H9 (cell line): ENCODE data around the gene ZBTB45. TPM values are rescaled to one million over a fixed set of nuclear protein-coding genes. Genes with fewer than 3 reads are reported as not detected.
A peak's percentile ranks its signal among the peaks of the same experiment; 100 is the strongest.

Experiments used
- DNase-seq: peaks from one replicate; pipeline ENCODE4 v3.0.0-alpha.2; 2017
- H2AFZ ChIP-seq: one replicate; pipeline ENCODE4 v1.6.1; 2013; ENCODE audit warnings: mild to moderate bottlenecking, low read length, control low read depth, moderate library complexity
- H2AK5ac ChIP-seq: 2 replicates; pipeline ENCODE4 v1.6.1; 2013; ENCODE audit warnings: low read length, control low read depth, mixed read lengths; ENCODE audit not compliant: insufficient read length
- H2BK120ac ChIP-seq: one replicate; pipeline ENCODE4 v1.6.1; 2013; ENCODE audit warnings: low read depth, mild to moderate bottlenecking, low read length, control low read depth, inconsistent platforms; ENCODE audit not compliant: poor library complexity, severe bottlenecking
- H2BK12ac ChIP-seq: 2 replicates; pipeline ENCODE4 v1.6.1; 2013; ENCODE audit warnings: low read length, control low read depth, mixed read lengths, low read depth; ENCODE audit not compliant: insufficient read length
- H2BK15ac ChIP-seq: 2 replicates; pipeline ENCODE4 v1.6.1; 2013; ENCODE audit warnings: low read depth, low read length, control low read depth
- H2BK20ac ChIP-seq: one replicate; pipeline ENCODE4 v1.6.1; 2013; ENCODE audit warnings: low read depth, mild to moderate bottlenecking, low read length, control low read depth, inconsistent platforms; ENCODE audit not compliant: poor library complexity, severe bottlenecking
- H2BK5ac ChIP-seq: 2 replicates; pipeline ENCODE4 v1.6.1; 2013; ENCODE audit warnings: low read length, control low read depth, mixed read lengths; ENCODE audit not compliant: insufficient read length
- H3K14ac ChIP-seq: 2 replicates; pipeline ENCODE4 v1.6.1; 2013; ENCODE audit warnings: low read length, control low read depth; ENCODE audit not compliant: insufficient read depth
- H3K18ac ChIP-seq: 2 replicates; pipeline ENCODE4 v1.6.1; 2013; ENCODE audit warnings: low read depth, mild to moderate bottlenecking, mixed read lengths, low read length, control low read depth; ENCODE audit not compliant: insufficient read length
- H3K23ac ChIP-seq: 2 replicates; pipeline ENCODE4 v1.6.1; 2013; ENCODE audit warnings: low read length, control low read depth, mixed read lengths, low read depth; ENCODE audit not compliant: insufficient read length
- H3K23me2 ChIP-seq: 2 replicates; pipeline ENCODE4 v1.6.1; 2013; ENCODE audit warnings: low read depth, mild to moderate bottlenecking, mixed read lengths, low read length, control low read depth; ENCODE audit not compliant: insufficient read length, poor library complexity, severe bottlenecking
- H3K27ac ChIP-seq: 2 replicates; pipeline ENCODE4 v1.5.1; 2013; ENCODE audit warnings: low read length, control low read depth, mixed read lengths, low read depth; ENCODE audit not compliant: insufficient read length
- H3K27me3 ChIP-seq: 2 replicates; pipeline ENCODE4 v1.6.1; 2013; ENCODE audit warnings: low read length, control low read depth, inconsistent platforms; ENCODE audit not compliant: insufficient read depth
- H3K4ac ChIP-seq: 2 replicates; pipeline ENCODE4 v1.6.1; 2013; ENCODE audit warnings: low read depth, mild to moderate bottlenecking, control low read depth, inconsistent platforms, low read length, moderate library complexity
- H3K4me1 ChIP-seq: 2 replicates; pipeline ENCODE4 v1.6.1; 2013; ENCODE audit warnings: low read length, control low read depth, inconsistent platforms; ENCODE audit not compliant: insufficient read depth
- H3K4me2 ChIP-seq: 2 replicates; pipeline ENCODE4 v1.6.1; 2013; ENCODE audit warnings: low read length, control low read depth, mixed read lengths; ENCODE audit not compliant: insufficient read length, insufficient read depth
- H3K56ac ChIP-seq: 2 replicates; pipeline ENCODE4 v1.6.1; 2013; ENCODE audit warnings: low read depth, mild to moderate bottlenecking, mixed read lengths, low read length, control low read depth; ENCODE audit not compliant: insufficient read length
- H3K79me1 ChIP-seq: 2 replicates; pipeline ENCODE4 v1.6.1; 2013; ENCODE audit warnings: low read depth, mild to moderate bottlenecking, moderate library complexity, low read length, control low read depth, inconsistent platforms; ENCODE audit not compliant: insufficient read depth, poor library complexity, severe bottlenecking
- H3K79me2 ChIP-seq: 2 replicates; pipeline ENCODE4 v1.6.1; 2013; ENCODE audit warnings: low read length, control low read depth, inconsistent platforms; ENCODE audit not compliant: insufficient read depth
- H3K9ac ChIP-seq: 2 replicates; pipeline ENCODE4 v1.6.1; 2013; ENCODE audit warnings: low read length, control low read depth, mixed read lengths; ENCODE audit not compliant: insufficient read length; ENCODE audit errors: extremely low read depth
- H3K9me3 ChIP-seq: one replicate; pipeline ENCODE4 v1.6.1; 2013; ENCODE audit warnings: low read depth, low read length, inconsistent platforms; ENCODE audit not compliant: control insufficient read depth
- H3T11ph ChIP-seq: one replicate; pipeline ENCODE4 v1.6.1; 2013; ENCODE audit warnings: mild to moderate bottlenecking, low read length, control low read depth, inconsistent platforms
- H4K20me1 ChIP-seq: one replicate; pipeline ENCODE4 v1.6.1; 2013; ENCODE audit not compliant: control insufficient read depth, insufficient read length, insufficient read depth
- H4K5ac ChIP-seq: 2 replicates; pipeline ENCODE4 v1.6.1; 2013; ENCODE audit warnings: low read depth, mild to moderate bottlenecking, mixed read lengths, low read length, control low read depth; ENCODE audit not compliant: insufficient read length
- H4K8ac ChIP-seq: replicated peaks from 2 replicates; pipeline ENCODE4 v1.6.1; 2013; ENCODE audit warnings: low read length, control low read depth, mixed read lengths, low read depth; ENCODE audit not compliant: insufficient read length
- H4K91ac ChIP-seq: 2 replicates; pipeline ENCODE4 v1.6.1; 2013; ENCODE audit warnings: low read depth, mild to moderate bottlenecking, moderate library complexity, mixed read lengths, low read length, control low read depth; ENCODE audit not compliant: insufficient read length
- H3K27ac Mint-ChIP-seq, 3 experiments: 2 replicates in 2 of 3; 3 replicates in 1 of 3; pipeline ENCODE4 v1.8.0; 2020 to 2021; ENCODE audit warnings: mixed read lengths in 3 of 3, mild to moderate bottlenecking in 1 of 3, moderate library complexity in 1 of 3
- H3K27me3 Mint-ChIP-seq: 2 replicates; pipeline ENCODE4 v1.8.0; 2021; ENCODE audit warnings: low read depth, mild to moderate bottlenecking, moderate library complexity, mixed read lengths
- H3K36me3 Mint-ChIP-seq, 3 experiments: 2 replicates in 2 of 3; 3 replicates in 1 of 3; pipeline ENCODE4 v1.8.0; 2020 to 2021; ENCODE audit warnings: low read depth in 3 of 3, mixed read lengths in 3 of 3; ENCODE audit not compliant: insufficient read depth in 1 of 3
- H3K4me1 Mint-ChIP-seq, 2 experiments: 2 replicates each; pipeline ENCODE4 v1.8.0; 2020; ENCODE audit warnings: mixed read lengths in 2 of 2
- H3K4me3 Mint-ChIP-seq, 2 experiments: 2 replicates in 1 of 2; 3 replicates in 1 of 2; pipeline ENCODE4 v1.8.0; 2020 to 2021; ENCODE audit warnings: mild to moderate bottlenecking in 2 of 2, mixed read lengths in 2 of 2, moderate library complexity in 1 of 2
- H3K9me3 Mint-ChIP-seq, 2 experiments: 2 replicates in 1 of 2; 3 replicates in 1 of 2; pipeline ENCODE4 v1.8.0; 2020; ENCODE audit warnings: mild to moderate bottlenecking in 2 of 2, mixed read lengths in 2 of 2, moderate library complexity in 1 of 2
- WGBS: extraction: QIAGEN DNeasy Blood & Tissue Kit; methylation state at CpG from one replicate; pipeline ENCODE4 v1.1.7; 2013; ENCODE audit warnings: missing lambda C conversion rate, low lambda C conversion rate, mixed read lengths; ENCODE audit not compliant: insufficient read length; ENCODE audit errors: extremely low coverage; 5-methylcytosine and 5-hydroxymethylcytosine counted together
- total RNA-seq: library from RNA; stranded (reverse); gene quantifications from 2 replicates; pipeline ENCODE4 v1.2.1, GENCODE V29; 2021
- TF ChIP-seq, protein P1 (sequence below): fragments of 200-600 bp; sonication (generic); conservative IDR thresholded peaks from 3 replicates; pipeline ENCODE4 v1.8.0; 2021; ENCODE audit warnings: antibody characterized with exemption, mild to moderate bottlenecking

Gene ZBTB45
- total RNA-seq, 1 experiment from 2014 or later = 18.7 TPM

- Histone ChIP-seq H2AK5ac (no peak overlapping the region), H2BK5ac (no peak overlapping the region), H3K4ac (no peak overlapping the region), H3T11ph (no peak overlapping the region), H4K20me1 (no peaks in the 10 kb centered on the region), H3K23me2 (peaks cover 19% of the 10 kb centered on the region), H3K14ac (no peak overlapping the region), H4K91ac (no peak overlapping the region), H4K8ac (no peak overlapping the region), H2BK15ac (no peak overlapping the region), H2BK12ac (no peak overlapping the region), H2BK20ac (no peak overlapping the region), H3K9ac (no peak overlapping the region), H3K4me1 (peaks cover 6% of the 10 kb centered on the region; the same call in 1 of the 2 replicates), H3K27me3 (no peaks in the 10 kb centered on the region), H2BK120ac (no peak overlapping the region), H3K79me1 (no peaks in the 10 kb centered on the region), H3K9me3 (no peaks in the 10 kb centered on the region), H3K23ac (no peak overlapping the region), H4K5ac (no peak overlapping the region), H3K4me2 (no peak overlapping the region), H2AFZ (no peak overlapping the region), H3K79me2 (peaks cover 2% of the 10 kb centered on the region; the same call in 1 of the 2 replicates), H3K18ac (no peak overlapping the region), H3K27ac (no peak overlapping the region), H3K56ac (no peak overlapping the region)
- H3K27ac Mint-ChIP-seq = peak overlapping the region in 2 of 3 experiments; percentile 46 to 64; a peak in 3 of 7 replicates
- peaks cover 42% of the 10 kb centered on the region in 2 experiments for H3K4me1 Mint-ChIP-seq
- no peaks in the 10 kb centered on the region for H3K27me3 Mint-ChIP-seq
- peak overlapping the region in 1 of 2 experiments; percentile 63; a peak in 1 of 5 replicates for H3K4me3 Mint-ChIP-seq
- H3K36me3 Mint-ChIP-seq = peaks cover 2 to 7% (median 4%) of the 10 kb centered on the region in 3 experiments; a peak in 6 of 7 replicates
- WGBS = no CpG with 5 or more reads among the region's 4 CpGs
- TF ChIP-seq, protein P1, sequence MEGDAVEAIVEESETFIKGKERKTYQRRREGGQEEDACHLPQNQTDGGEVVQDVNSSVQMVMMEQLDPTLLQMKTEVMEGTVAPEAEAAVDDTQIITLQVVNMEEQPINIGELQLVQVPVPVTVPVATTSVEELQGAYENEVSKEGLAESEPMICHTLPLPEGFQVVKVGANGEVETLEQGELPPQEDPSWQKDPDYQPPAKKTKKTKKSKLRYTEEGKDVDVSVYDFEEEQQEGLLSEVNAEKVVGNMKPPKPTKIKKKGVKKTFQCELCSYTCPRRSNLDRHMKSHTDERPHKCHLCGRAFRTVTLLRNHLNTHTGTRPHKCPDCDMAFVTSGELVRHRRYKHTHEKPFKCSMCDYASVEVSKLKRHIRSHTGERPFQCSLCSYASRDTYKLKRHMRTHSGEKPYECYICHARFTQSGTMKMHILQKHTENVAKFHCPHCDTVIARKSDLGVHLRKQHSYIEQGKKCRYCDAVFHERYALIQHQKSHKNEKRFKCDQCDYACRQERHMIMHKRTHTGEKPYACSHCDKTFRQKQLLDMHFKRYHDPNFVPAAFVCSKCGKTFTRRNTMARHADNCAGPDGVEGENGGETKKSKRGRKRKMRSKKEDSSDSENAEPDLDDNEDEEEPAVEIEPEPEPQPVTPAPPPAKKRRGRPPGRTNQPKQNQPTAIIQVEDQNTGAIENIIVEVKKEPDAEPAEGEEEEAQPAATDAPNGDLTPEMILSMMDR = no peak
- H3K9me3 Mint-ChIP-seq = peaks cover 0 to 3% of the 10 kb centered on the region in 2 experiments; a peak in 1 of 5 replicates
- DNase-seq = peak; percentile 30
These were observed 2.0 kb upstream of the ZBTB45 start for GRCh38 chr19:58521651-58522050.
